ENCODE data around the gene PLK5.

Gene PLK5

GRCh38 chr19:1491849-1492170 lies 32.1 kb upstream of the PLK5 start:
- Histone ChIP-seq H2AFZ (peak overlapping the region; percentile 76), H3K27me3 (ENCODE audit: control insufficient read depth, insufficient read depth, low read length) (no peaks in the 10 kb centered on the region), H3K9ac (no peak overlapping the region), H3K36me3 (ENCODE audit: control insufficient read depth, insufficient read depth, low read length) (no peaks in the 10 kb centered on the region), H3K4me3 (ENCODE audit: low read depth, low read length) (no peak overlapping the region), H3K27ac (no peak overlapping the region), H3K4me1 (peaks cover 3% of the 10 kb centered on the region), H3K79me2 (no peaks in the 10 kb centered on the region), H3K4me2 (ENCODE audit: low read length) (peak overlapping the region; percentile 81), H3K9me3 (ENCODE audit: control insufficient read depth, low read length) (no peaks in the 10 kb centered on the region)
- TF ChIP-seq CTCF (IDR thresholded peaks at IDR 0.05): no peak

- Histone ChIP-seq H3K9me3 (ENCODE audit: control insufficient read depth, low read length) (no peaks in the 10 kb centered on the region), H3K4me1 (peaks cover 3% of the 10 kb centered on the region), H2AFZ (no peak overlapping the region), H3K27me3 (ENCODE audit: control insufficient read depth, insufficient read depth, low read length) (no peaks in the 10 kb centered on the region), H3K79me2 (no peaks in the 10 kb centered on the region), H3K27ac (no peak overlapping the region), H3K9ac (no peak overlapping the region), H3K4me2 (ENCODE audit: low read length) (no peak overlapping the region), H3K36me3 (ENCODE audit: control insufficient read depth, insufficient read depth, low read length) (no peaks in the 10 kb centered on the region), H3K4me3 (ENCODE audit: low read depth, low read length) (no peak overlapping the region)
- no peak for TF ChIP-seq CTCF (IDR thresholded peaks at IDR 0.05)
Observed at GRCh38 chr19:1492474-1493006, 31.3 kb upstream of the PLK5 start.

GRCh38 chr19:1494115-1494815 lies 29.6 kb upstream of the PLK5 start:
- no peak overlapping the region for H3K4me2 ChIP-seq (ENCODE audit: low read length)
- no peaks in the 10 kb centered on the region for H3K27me3 ChIP-seq (ENCODE audit: control insufficient read depth, insufficient read depth, low read length)
- H3K4me1 ChIP-seq: peaks cover 3% of the 10 kb centered on the region
- no peak overlapping the region for H3K9ac ChIP-seq
- no peak overlapping the region for H3K4me3 ChIP-seq (ENCODE audit: low read depth, low read length)
- H3K36me3 ChIP-seq (ENCODE audit: control insufficient read depth, insufficient read depth, low read length): no peaks in the 10 kb centered on the region
- no peak for TF ChIP-seq CTCF (IDR thresholded peaks at IDR 0.05)
- no peaks in the 10 kb centered on the region for H3K9me3 ChIP-seq (ENCODE audit: control insufficient read depth, low read length)
- H3K27ac ChIP-seq: no peak overlapping the region
- no peaks in the 10 kb centered on the region for H3K79me2 ChIP-seq
- H2AFZ ChIP-seq: no peak overlapping the region

- Histone ChIP-seq H3K79me2 (no peaks in the 10 kb centered on the region), H3K36me3 (ENCODE audit: control insufficient read depth, insufficient read depth, low read length) (no peaks in the 10 kb centered on the region), H3K4me3 (ENCODE audit: low read depth, low read length) (no peak overlapping the region), H3K27ac (no peak overlapping the region), H3K9ac (no peak overlapping the region), H3K4me1 (no peaks in the 10 kb centered on the region), H3K27me3 (ENCODE audit: control insufficient read depth, insufficient read depth, low read length) (no peaks in the 10 kb centered on the region), H3K4me2 (ENCODE audit: low read length) (no peak overlapping the region), H2AFZ (no peak overlapping the region), H3K9me3 (ENCODE audit: control insufficient read depth, low read length) (no peaks in the 10 kb centered on the region)
- no peak for TF ChIP-seq CTCF (IDR thresholded peaks at IDR 0.05)
Observed at GRCh38 chr19:1495051-1495798, 28.7 kb upstream of the PLK5 start.
